Spleen (tissue), 7 donors: ENCODE results near the gene OXCT1.

Source experiments
- CTCF ChIP-seq, 11 experiments: fragments of 200-600 bp in 7 of 11; fragments of 450-650 bp in 4 of 11; sonication (generic) in 4 of 11; IDR thresholded peaks in 8 of 11; conservative IDR thresholded peaks in 3 of 11; 1 replicate in 7 of 11; 2 replicates in 4 of 11; pipeline versions ENCODE4 v1.4.0 to v1.8.0; 2016 to 2021; ENCODE audit warnings: antibody characterized with exemption in 11 of 11, inconsistent platforms in 4 of 11, mild to moderate bottlenecking in 1 of 11
- POLR2A ChIP-seq, 3 donors: fragments of 450-650 bp; IDR thresholded peaks; one replicate each; pipeline ENCODE4 v1.5.1; 2017; ENCODE audit warnings: antibody characterized with exemption in 3 of 3, mild to moderate bottlenecking in 1 of 3
- POLR2AphosphoS5 ChIP-seq, 3 donors: sonication (generic); formaldehyde crosslinking; IDR thresholded peaks; one replicate each; pipeline ENCODE4 v1.5.1; 2017; ENCODE audit warnings: antibody characterized with exemption in 3 of 3
- donor health status: DM: no; HTN: no; CAD: no; lungs with moderate emphysema.
- donor health status: DM: no; HTN: no; CAD: no.
- donor health status: DM: no; HTN: no; CAD: no.

GRCh38 chr5:41844502-41844901, 25.7 kb downstream of the OXCT1 start:
- TF ChIP-seq CTCF (IDR thresholded peaks at IDR 0.05 in 8 of 11, conservative IDR thresholded peaks at IDR 0.05 in 3 of 11) (no peak), POLR2AphosphoS5 (IDR thresholded peaks at IDR 0.05) (no peak), POLR2A (IDR thresholded peaks at IDR 0.05) (no peak)
